GM10248 (cell line): Measurements from ENCODE around the gene OR2T33.
"Not testable (repeated sequence)": the region's sequence is repeated elsewhere in the genome, so short reads cannot be mapped to it uniquely, and the experiment has no call there.

Source experiments
- CTCF ChIA-PET: fragments of 300-600 bp; sonication (Branson Sonifier 250); formaldehyde crosslinking; extraction: SDS; loops from one replicate; lab custom pipeline; 2021; ENCODE audit warnings: antibody characterized with exemption; lab: Yijun Ruan, JAX
- POLR2A ChIA-PET: fragments of 350-650 bp; sonication (Branson Sonifier 250); formaldehyde crosslinking; extraction: SDS; loops from one replicate; lab custom pipeline; 2020; ENCODE audit warnings: antibody characterized with exemption; lab: Yijun Ruan, JAX
- DNase-seq: peaks from one replicate; pipeline ENCODE4 v3.0.0; 2012; ENCODE audit errors: extremely low spot score
- TF ChIP-seq, protein P1 (sequence below): IDR thresholded peaks from 2 replicates; pipeline ENCODE4 v1.5.1; 2012; ENCODE audit warnings: mild to moderate bottlenecking, low read depth; ENCODE audit errors: extremely low read depth, missing control alignments, control extremely low read depth

OR2T33 gene

DNA sequence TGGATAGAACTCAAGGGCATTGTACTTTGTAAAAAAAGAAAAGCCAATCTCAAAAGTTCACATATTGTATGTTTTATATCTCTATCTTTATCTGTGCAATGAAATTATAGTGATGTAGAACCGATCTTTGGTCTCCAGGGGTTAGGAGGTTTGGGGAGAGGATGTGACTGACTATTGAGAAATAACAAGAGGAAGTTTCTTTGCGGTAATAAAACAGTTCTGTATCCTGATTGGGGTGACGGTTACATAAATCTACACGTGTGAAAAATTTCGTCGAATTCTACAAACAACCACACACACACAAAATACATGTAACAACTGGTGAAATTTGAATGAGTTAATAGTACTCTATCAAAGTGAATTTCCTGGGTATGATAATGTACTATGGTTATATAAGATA lies 10.6 kb upstream of the OR2T33 start:
- TF ChIP-seq, protein P1, sequence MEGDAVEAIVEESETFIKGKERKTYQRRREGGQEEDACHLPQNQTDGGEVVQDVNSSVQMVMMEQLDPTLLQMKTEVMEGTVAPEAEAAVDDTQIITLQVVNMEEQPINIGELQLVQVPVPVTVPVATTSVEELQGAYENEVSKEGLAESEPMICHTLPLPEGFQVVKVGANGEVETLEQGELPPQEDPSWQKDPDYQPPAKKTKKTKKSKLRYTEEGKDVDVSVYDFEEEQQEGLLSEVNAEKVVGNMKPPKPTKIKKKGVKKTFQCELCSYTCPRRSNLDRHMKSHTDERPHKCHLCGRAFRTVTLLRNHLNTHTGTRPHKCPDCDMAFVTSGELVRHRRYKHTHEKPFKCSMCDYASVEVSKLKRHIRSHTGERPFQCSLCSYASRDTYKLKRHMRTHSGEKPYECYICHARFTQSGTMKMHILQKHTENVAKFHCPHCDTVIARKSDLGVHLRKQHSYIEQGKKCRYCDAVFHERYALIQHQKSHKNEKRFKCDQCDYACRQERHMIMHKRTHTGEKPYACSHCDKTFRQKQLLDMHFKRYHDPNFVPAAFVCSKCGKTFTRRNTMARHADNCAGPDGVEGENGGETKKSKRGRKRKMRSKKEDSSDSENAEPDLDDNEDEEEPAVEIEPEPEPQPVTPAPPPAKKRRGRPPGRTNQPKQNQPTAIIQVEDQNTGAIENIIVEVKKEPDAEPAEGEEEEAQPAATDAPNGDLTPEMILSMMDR = no peak
- DNase-seq = no peak
- CTCF ChIA-PET = no interaction called here
- POLR2A ChIA-PET = no interaction called here

DNA sequence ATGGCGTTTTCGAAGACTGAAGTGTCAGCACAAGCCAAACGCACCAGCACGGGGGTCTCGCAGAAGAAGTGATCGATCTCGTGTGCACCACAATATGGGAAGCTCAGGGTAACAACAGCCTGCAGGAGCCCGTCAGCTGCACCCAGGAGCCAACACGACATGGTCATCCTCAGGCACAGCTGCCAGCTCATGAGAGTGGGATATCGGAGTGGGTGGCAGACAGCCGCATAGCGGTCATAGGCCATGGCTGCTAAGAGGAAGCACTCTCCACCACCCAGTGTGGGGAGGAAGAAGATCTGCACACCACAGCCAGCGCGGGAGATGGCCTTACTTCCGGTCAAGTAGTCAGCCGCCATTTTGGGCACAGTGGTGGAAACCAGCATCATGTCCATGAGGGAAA lies 4.6 kb downstream of the OR2T33 start:
- CTCF ChIA-PET, DNase-seq, POLR2A ChIA-PET: not testable (repeated sequence)

DNA sequence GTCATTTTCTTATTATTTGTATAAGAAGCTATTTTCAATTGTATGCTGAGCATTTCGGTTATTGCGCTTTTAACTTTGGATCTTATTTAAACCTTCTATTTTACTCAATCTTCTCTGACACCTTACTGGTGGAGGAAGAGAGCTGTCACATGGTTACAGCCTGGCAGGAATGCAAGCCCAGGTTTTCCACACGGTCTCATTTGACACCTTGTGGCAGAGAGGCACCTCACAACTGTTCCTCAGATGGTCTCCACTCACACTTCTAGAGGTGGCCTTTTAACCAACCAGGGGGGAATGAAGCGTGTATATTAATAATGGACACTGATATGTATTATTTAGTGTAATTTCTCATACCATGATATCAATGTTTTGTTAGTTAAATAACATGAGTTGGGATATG lies 9.6 kb downstream of the OR2T33 start:
- no peak for DNase-seq
- ChIA-PET CTCF (no interaction called here), POLR2A (no interaction called here)
- TF ChIP-seq, protein P1 = no peak

DNA sequence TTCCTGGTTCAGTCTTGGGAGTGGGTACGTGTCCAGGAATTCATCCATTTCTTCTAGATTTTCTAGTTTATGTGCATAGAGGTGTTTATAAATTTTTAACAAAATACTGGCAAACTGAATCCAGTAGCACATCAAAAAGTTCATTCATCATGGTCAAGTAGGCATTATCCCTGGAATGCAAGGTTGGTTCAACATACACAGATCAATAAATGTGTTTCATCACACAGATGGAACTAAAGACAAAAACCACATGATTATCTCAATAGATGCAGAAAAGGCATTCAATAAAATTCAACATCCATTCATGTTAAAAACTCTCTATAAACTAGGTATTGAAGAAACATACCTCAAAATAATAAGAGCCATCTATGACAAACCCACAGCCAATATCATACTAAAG lies 18.5 kb downstream of the OR2T33 start:
- CTCF ChIA-PET, POLR2A ChIA-PET: not testable (repeated sequence)

DNA sequence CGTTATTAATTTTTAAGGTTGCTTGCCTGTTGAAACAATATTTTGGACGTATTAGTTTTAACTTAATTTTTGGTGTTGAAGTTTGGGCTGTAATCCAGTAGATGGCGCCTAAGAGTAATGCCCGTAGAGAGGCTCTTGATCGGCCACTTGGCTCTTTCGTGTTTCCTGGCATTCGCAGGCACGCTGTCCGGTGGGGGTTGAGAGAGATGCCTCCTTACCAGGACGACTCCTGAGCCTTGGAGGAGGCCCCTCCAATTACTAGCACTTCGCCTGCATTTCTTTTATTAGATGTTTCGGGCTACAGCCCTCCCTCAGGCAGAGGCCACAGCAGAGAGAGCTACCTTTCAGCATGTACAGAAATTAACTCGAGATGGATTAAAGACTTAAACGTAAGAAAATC lies 34.6 kb downstream of the OR2T33 start:
- ChIA-PET CTCF (interaction anchor here (0.8 to 3.9 kb wide), 10 partner anchors 9 to 565 kb away, joined by 3 to 30 read pairs (median 5); no protein-coding TSS in a partner anchor), POLR2A (no interaction called here)
- peak; percentile 49 for DNase-seq
- TF ChIP-seq, protein P1 = peak; percentile 79

More for the DNA sequence above, 18.5 kb downstream of the OR2T33 start:
- DNase-seq = not testable (repeated sequence)

DNA sequence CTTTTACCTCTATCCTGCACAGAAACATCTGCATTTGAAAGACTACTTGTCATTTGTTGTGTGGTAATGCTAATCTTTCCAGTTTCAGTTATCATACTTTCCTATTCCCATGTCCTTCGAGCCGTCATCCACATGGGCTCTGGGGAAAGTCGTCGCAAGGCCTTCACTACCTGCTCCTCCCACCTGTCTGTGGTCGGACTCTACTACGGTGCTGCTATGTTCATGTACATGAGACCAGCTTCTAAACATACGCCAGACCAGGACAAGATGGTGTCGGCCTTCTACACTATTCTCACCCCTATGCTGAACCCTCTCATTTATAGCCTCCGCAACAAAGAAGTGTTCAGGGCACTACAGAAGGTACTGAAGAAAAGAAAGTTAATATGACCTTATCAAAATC lies 38.3 kb downstream of the OR2T33 start:
- no peak for DNase-seq
- ChIA-PET CTCF (no interaction called here), POLR2A (no interaction called here)
- TF ChIP-seq, protein P1 = no peak

DNA sequence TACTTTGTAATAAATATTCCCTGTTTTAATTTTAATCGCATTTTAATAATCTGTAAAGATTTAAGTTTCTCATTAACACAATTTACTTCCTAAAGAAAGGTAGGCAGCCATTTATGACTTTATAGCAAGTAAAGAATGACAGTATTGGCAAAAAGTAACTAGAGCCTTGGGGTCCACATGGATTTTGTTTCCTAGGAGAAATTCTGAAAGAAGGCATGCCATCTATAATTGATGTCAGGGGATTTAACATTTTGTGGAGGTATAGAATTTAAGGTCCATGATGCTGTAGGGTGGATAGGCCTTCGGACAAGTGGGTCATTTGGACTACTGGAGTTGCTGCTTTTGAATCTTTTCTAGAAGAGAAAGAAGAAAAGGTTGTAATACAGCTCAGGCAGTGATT lies 46.7 kb downstream of the OR2T33 start, which contains the start of gene OR2M4:
TSS of gene OR2M4 (plus strand) at position 301 of the 400 bp plus-strand sequence. CDS start 7,512 bp downstream, outside the sequence.
- CTCF ChIA-PET = interaction anchor here (1.0 to 1.6 kb wide), 3 partner anchors 9 to 17 kb away, joined by 3 to 4 read pairs (median 4); no protein-coding TSS in a partner anchor

More for the DNA sequence above, 46.7 kb downstream of the OR2T33 start, which contains the start of gene OR2M4:
- POLR2A ChIA-PET = no interaction called here
- TF ChIP-seq, protein P1 = no peak
- no peak for DNase-seq
